ENCODE measurements around the gene PRR5L. TPM values are rescaled to one million over a fixed set of nuclear protein-coding genes. Genes with fewer than 3 reads are reported as not detected.

PRR5L gene
- total RNA-seq, 1 donor from 2014 or later = 103 TPM

GRCh38 chr11:36381015-36381360 lies 84.9 kb downstream of the PRR5L start:
- peaks cover 43% of the 10 kb centered on the region for H3K36me3 Mint-ChIP-seq (ENCODE audit: unreplicated experiment)
- H3K27ac Mint-ChIP-seq (ENCODE audit: unreplicated experiment) = peak overlapping the region; percentile 97
- H3K4me1 Mint-ChIP-seq (ENCODE audit: unreplicated experiment) = peaks cover 73% of the 10 kb centered on the region
- no peaks in the 10 kb centered on the region for H3K27me3 Mint-ChIP-seq (ENCODE audit: unreplicated experiment)
- no peak for DNase-seq (ENCODE audit: extremely low spot score, unreplicated experiment)
- no peak overlapping the region for H3K4me3 Mint-ChIP-seq (ENCODE audit: unreplicated experiment)
- no peak for TF ChIP-seq CTCF (IDR thresholded peaks at IDR 0.05)
- H3K9me3 Mint-ChIP-seq (ENCODE audit: unreplicated experiment) = no peaks in the 10 kb centered on the region

DNA sequence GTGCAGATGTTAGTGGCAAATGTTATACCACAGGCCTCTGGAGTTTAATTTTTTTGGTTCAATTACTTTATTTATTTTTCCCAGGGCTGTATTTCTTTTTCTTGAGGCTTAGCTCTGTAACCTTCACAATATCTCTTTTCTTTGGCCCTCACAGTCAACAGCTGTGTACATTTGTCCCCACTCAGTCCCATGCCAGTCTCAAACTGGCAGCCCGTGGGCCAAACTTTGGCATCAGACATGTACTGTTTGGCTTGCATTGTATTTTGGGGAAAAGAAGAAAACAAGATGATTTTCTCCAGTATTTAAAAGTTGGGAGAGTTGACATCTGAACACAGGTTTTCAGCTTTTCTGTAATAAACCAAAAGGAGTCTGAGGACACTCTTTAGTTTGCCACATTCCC lies 87.1 kb downstream of the PRR5L start:
- H3K4me1 Mint-ChIP-seq (ENCODE audit: unreplicated experiment) = peaks cover 85% of the 10 kb centered on the region
- DNase-seq (ENCODE audit: extremely low spot score, unreplicated experiment) = no peak
- no peak overlapping the region for H3K4me3 Mint-ChIP-seq (ENCODE audit: unreplicated experiment)
- peak overlapping the region; percentile 88 for H3K27ac Mint-ChIP-seq (ENCODE audit: unreplicated experiment)
- H3K36me3 Mint-ChIP-seq (ENCODE audit: unreplicated experiment) = peaks cover 52% of the 10 kb centered on the region
- TF ChIP-seq CTCF (IDR thresholded peaks at IDR 0.05) = no peak
- H3K27me3 Mint-ChIP-seq (ENCODE audit: unreplicated experiment) = no peaks in the 10 kb centered on the region
- H3K9me3 Mint-ChIP-seq (ENCODE audit: unreplicated experiment) = no peaks in the 10 kb centered on the region

DNA sequence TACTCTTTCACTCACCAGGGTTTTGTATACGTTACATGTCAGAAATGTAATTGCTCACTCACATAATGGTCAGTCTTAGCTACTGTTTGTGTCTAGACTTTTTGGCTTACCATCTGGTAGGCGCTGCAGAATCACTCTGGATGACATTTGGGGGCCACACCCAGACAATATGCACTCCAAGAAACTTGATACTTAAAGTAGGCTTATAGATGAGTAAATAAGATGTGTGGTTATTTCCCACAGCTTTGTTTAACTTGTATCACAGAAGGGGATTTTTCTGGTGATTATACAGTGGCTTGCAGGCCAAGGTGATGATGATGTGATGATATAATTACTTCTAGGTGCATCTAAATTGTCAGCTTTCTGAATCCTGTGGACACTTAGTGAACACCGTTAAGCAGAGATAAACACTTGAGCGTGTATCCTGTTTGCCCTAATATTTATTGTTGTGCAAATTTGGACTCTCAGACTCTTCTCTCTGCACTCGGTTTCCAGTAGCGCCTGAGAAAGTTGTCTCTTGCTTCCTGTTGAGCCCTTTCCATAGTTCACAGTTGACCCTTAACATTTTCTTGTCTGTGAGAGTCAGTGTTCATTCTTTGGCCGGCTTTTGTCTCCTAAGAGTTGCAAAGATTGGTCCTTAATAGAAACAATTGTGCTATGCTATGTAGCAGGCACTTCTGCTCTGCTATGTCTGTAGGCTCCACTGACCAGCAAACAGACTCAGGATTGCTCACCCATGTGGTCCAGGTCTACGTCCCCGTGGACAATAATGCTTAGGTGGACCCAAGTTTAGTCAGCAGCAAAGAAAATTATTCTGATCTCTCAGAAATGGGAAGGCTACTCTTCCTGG lies 89.3 kb downstream of the PRR5L start:
- DNase-seq (ENCODE audit: extremely low spot score, unreplicated experiment) = no peak
- no peak for TF ChIP-seq CTCF (IDR thresholded peaks at IDR 0.05)
- Mint-ChIP-seq H3K27ac (ENCODE audit: unreplicated experiment) (peak overlapping the region; percentile 88), H3K27me3 (ENCODE audit: unreplicated experiment) (no peaks in the 10 kb centered on the region), H3K4me1 (ENCODE audit: unreplicated experiment) (peaks cover 83% of the 10 kb centered on the region), H3K9me3 (ENCODE audit: unreplicated experiment) (no peaks in the 10 kb centered on the region), H3K4me3 (ENCODE audit: unreplicated experiment) (no peak overlapping the region), H3K36me3 (ENCODE audit: unreplicated experiment) (peaks cover 37% of the 10 kb centered on the region)

- peak overlapping the region; percentile 94 for H3K27ac Mint-ChIP-seq (ENCODE audit: unreplicated experiment)
- peaks cover 85% of the 10 kb centered on the region for H3K4me1 Mint-ChIP-seq (ENCODE audit: unreplicated experiment)
- H3K4me3 Mint-ChIP-seq (ENCODE audit: unreplicated experiment) = no peak overlapping the region
- TF ChIP-seq CTCF (IDR thresholded peaks at IDR 0.05) = no peak
- no peaks in the 10 kb centered on the region for H3K9me3 Mint-ChIP-seq (ENCODE audit: unreplicated experiment)
- DNase-seq (ENCODE audit: extremely low spot score, unreplicated experiment) = no peak
- peaks cover 28% of the 10 kb centered on the region for H3K36me3 Mint-ChIP-seq (ENCODE audit: unreplicated experiment)
- no peaks in the 10 kb centered on the region for H3K27me3 Mint-ChIP-seq (ENCODE audit: unreplicated experiment)
Observed at GRCh38 chr11:36386411-36386810, 90.3 kb downstream of the PRR5L start.

DNA sequence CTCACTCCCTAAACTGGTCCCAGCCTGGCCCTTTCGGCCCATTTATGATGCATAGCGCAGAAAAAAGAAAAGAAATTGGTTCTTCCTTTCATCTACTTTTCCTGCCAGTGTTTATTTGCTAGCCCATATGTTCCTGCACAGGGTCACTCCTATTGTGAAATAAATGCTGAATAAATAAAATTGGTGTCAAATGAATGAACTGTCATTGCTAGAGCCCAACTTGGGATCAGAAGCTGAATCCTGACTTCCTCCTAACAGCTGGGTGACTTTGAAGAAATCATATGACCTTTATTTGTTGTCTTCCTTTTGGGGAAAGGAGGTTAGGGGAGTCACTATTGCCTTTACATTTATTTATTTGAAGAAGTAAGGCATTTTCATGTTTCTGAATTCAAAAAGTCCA lies 92.0 kb downstream of the PRR5L start:
- H3K4me1 Mint-ChIP-seq (ENCODE audit: unreplicated experiment) = peaks cover 87% of the 10 kb centered on the region
- no peak for TF ChIP-seq CTCF (IDR thresholded peaks at IDR 0.05)
- no peak for DNase-seq (ENCODE audit: extremely low spot score, unreplicated experiment)
- H3K27me3 Mint-ChIP-seq (ENCODE audit: unreplicated experiment) = no peaks in the 10 kb centered on the region
- H3K4me3 Mint-ChIP-seq (ENCODE audit: unreplicated experiment) = no peak overlapping the region
- peak overlapping the region; percentile 94 for H3K27ac Mint-ChIP-seq (ENCODE audit: unreplicated experiment)
- H3K36me3 Mint-ChIP-seq (ENCODE audit: unreplicated experiment) = peaks cover 29% of the 10 kb centered on the region
- H3K9me3 Mint-ChIP-seq (ENCODE audit: unreplicated experiment) = no peaks in the 10 kb centered on the region
